Common myeloid progenitor, CD34-positive (primary cell): ENCODE data around the gene GAREM1.

Source experiments
- CTCF ChIA-PET: fragments of 350-600 bp; sonication (Branson Sonifier 250); formaldehyde crosslinking; loops from one replicate; lab custom pipeline; 2021; ENCODE audit warnings: antibody characterized with exemption; lab: Charles Lee
- POLR2A ChIA-PET: fragments of 350-600 bp; sonication (Branson Sonifier 250); formaldehyde crosslinking; loops from one replicate; lab custom pipeline; 2021; ENCODE audit warnings: antibody characterized with exemption; lab: Charles Lee
- DNase-seq, 3 donors: peaks; one replicate each; pipeline versions ENCODE4 v3.0.0 to v3.0.0-alpha.2; 2013
- H3K27ac ChIP-seq, 2 experiments: 1 replicate in 1 of 2; 2 replicates in 1 of 2; pipeline ENCODE4 v1.7.0; 2013; ENCODE audit warnings: inconsistent platforms in 2 of 2, low read length in 2 of 2, mild to moderate bottlenecking in 2 of 2, low read depth in 1 of 2, moderate library complexity in 1 of 2; ENCODE audit not compliant: severe bottlenecking in 2 of 2, insufficient read depth in 1 of 2, poor library complexity in 1 of 2
- H3K27me3 ChIP-seq, 5 experiments: replicated peaks in 2 of 5; 1 replicate in 3 of 5; 2 replicates in 2 of 5; pipeline versions ENCODE4 v1.6.1 to v1.7.0; 2013; ENCODE audit warnings: low read length in 4 of 5, mild to moderate bottlenecking in 2 of 5, moderate library complexity in 2 of 5, inconsistent platforms in 1 of 5; ENCODE audit not compliant: insufficient read depth in 5 of 5, control insufficient read depth in 4 of 5
- H3K36me3 ChIP-seq, 4 experiments: 1 replicate in 2 of 4; 2 replicates in 2 of 4; pipeline versions ENCODE4 v1.6.1 to v1.7.0; 2013; ENCODE audit warnings: low read length in 3 of 4, control low read depth in 1 of 4, mild to moderate bottlenecking in 1 of 4; ENCODE audit not compliant: control insufficient read depth in 4 of 4, insufficient read depth in 4 of 4
- H3K4me1 ChIP-seq, 4 experiments: 1 replicate in 3 of 4; 2 replicates in 1 of 4; pipeline versions ENCODE4 v1.6.1 to v1.7.1; 2013; ENCODE audit warnings: low read length in 3 of 4, mild to moderate bottlenecking in 3 of 4, control low read depth in 1 of 4, inconsistent platforms in 1 of 4, moderate library complexity in 1 of 4; ENCODE audit not compliant: control insufficient read depth in 4 of 4, insufficient read depth in 4 of 4; ENCODE audit errors: control extremely low read depth in 1 of 4
- H3K4me3 ChIP-seq, 7 experiments: 1 replicate in 4 of 7; 2 replicates in 3 of 7; pipeline versions ENCODE4 v1.5.1 to v1.7.0; 2013; ENCODE audit warnings: mild to moderate bottlenecking in 7 of 7, low read length in 6 of 7, moderate library complexity in 6 of 7, inconsistent platforms in 2 of 7, low read depth in 2 of 7, control low read depth in 1 of 7; ENCODE audit not compliant: insufficient read depth in 4 of 7, control insufficient read depth in 1 of 7; ENCODE audit errors: extremely low read depth in 1 of 7
- H3K9me3 ChIP-seq, 5 experiments: 1 replicate in 4 of 5; 2 replicates in 1 of 5; pipeline versions ENCODE4 v1.6.1 to v1.7.1; 2013; ENCODE audit warnings: low read length in 4 of 5, mild to moderate bottlenecking in 2 of 5, inconsistent platforms in 1 of 5, low read depth in 1 of 5, moderate library complexity in 1 of 5; ENCODE audit not compliant: control insufficient read depth in 4 of 5, insufficient read depth in 2 of 5; ENCODE audit errors: control extremely low read depth in 1 of 5
- WGBS: methylation state at CpG from one replicate; pipeline ENCODE4 v1.1.5; 2013; ENCODE audit not compliant: insufficient coverage; 5-methylcytosine and 5-hydroxymethylcytosine counted together

The GAREM1 gene

DNA sequence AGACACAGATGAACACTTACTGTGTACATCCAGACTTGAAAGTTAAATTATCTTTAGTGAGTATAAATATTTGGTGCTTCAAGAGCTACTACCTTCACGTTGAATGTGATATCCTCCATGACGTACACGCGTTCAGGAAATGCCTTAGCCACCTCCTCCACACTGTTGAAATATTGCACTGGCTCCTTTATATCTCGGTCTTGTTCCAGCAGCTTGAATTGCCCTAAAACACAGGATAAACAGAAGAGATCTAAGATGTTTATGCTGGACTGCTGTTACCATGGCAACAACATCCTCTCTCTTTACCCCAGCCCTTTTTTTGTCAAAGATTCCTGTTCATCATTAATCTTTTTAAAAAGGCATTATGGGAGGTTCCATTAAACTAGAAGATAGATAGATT, 160.6 kb downstream of the GAREM1 start:
- Histone ChIP-seq H3K9me3 (no peaks in the 10 kb centered on the region), H3K27ac (no peak overlapping the region), H3K4me3 (no peak overlapping the region), H3K4me1 (no peaks in the 10 kb centered on the region), H3K36me3 (no peaks in the 10 kb centered on the region), H3K27me3 (peaks cover 3 to 33% (median 12%) of the 10 kb centered on the region in 5 experiments)
- peak; percentile 15 to 56 (median 49) for DNase-seq
- ChIA-PET POLR2A (no interaction called here), CTCF (interaction anchor here (1.9 kb wide), 1 partner anchor 20 kb away, joined by 8 read pairs; no protein-coding TSS in a partner anchor)
- WGBS, result 67% methylated on average over 5 of the region's 5 CpGs

GRCh38 chr18:32308493-32309120, 162.1 kb downstream of the GAREM1 start:
- POLR2A ChIA-PET, result no interaction called here
- no peaks in the 10 kb centered on the region for H3K4me1 ChIP-seq
- H3K27ac ChIP-seq, result no peak overlapping the region
- H3K27me3 ChIP-seq, result peaks cover 6 to 37% (median 12%) of the 10 kb centered on the region in 5 experiments
- H3K36me3 ChIP-seq, result no peaks in the 10 kb centered on the region
- H3K9me3 ChIP-seq, result no peaks in the 10 kb centered on the region
- CTCF ChIA-PET, result no interaction called here
- peak in 2 of 3 donors; percentile 12 to 17 for DNase-seq
- WGBS, result 83% methylated on average over 2 of the region's 3 CpGs
- H3K4me3 ChIP-seq, result no peak overlapping the region

DNA sequence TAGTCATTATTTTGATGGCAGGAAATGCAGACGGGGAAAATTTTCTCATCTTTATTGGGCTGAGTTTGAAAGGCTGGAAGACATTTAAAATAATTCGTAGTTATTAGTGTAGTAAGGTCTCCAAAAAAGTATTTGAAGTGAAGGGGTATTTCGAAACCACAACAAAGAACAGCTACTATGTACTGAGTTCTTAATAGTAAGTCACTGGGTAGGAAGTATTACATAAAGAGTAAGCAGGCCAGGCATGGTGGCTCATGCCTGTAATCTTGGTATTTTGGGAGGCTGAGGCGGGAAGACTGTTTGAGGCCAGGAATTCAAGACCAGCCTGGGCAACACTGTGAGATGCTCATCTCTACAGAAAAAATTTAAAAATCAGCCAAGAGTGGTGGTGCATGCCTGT, 167.3 kb downstream of the GAREM1 start:
- Histone ChIP-seq H3K9me3 (no peaks in the 10 kb centered on the region), H3K4me1 (peaks cover 0 to 2% (median 0%) of the 10 kb centered on the region in 4 experiments), H3K4me3 (no peak overlapping the region), H3K27ac (no peak overlapping the region), H3K36me3 (no peaks in the 10 kb centered on the region), H3K27me3 (peaks cover 0 to 41% (median 19%) of the 10 kb centered on the region in 5 experiments)
- ChIA-PET CTCF (interaction anchor here (0.8 to 3.7 kb wide), 5 partner anchors 13 to 246 kb away, joined by 3 to 11 read pairs (median 4); no protein-coding TSS in a partner anchor), POLR2A (no interaction called here)
- WGBS, result 92% methylated on average over 4 of the region's 4 CpGs
- no peak for DNase-seq

- peak in 1 of 3 donors; percentile 9 for DNase-seq
- Histone ChIP-seq H3K4me3 (no peak overlapping the region), H3K27ac (no peak overlapping the region), H3K27me3 (peaks cover 2 to 42% (median 20%) of the 10 kb centered on the region in 5 experiments), H3K9me3 (no peaks in the 10 kb centered on the region), H3K4me1 (peaks cover 0 to 2% (median 0%) of the 10 kb centered on the region in 4 experiments), H3K36me3 (no peaks in the 10 kb centered on the region)
- ChIA-PET POLR2A (no interaction called here), CTCF (interaction anchor here (0.8 to 3.7 kb wide), 5 partner anchors 13 to 247 kb away, joined by 3 to 11 read pairs (median 4); no protein-coding TSS in a partner anchor)
- WGBS, result 85% methylated on average over 4 of the region's 5 CpGs
These were observed 167.9 kb downstream of the GAREM1 start for GRCh38 chr18:32302806-32303205.

DNA sequence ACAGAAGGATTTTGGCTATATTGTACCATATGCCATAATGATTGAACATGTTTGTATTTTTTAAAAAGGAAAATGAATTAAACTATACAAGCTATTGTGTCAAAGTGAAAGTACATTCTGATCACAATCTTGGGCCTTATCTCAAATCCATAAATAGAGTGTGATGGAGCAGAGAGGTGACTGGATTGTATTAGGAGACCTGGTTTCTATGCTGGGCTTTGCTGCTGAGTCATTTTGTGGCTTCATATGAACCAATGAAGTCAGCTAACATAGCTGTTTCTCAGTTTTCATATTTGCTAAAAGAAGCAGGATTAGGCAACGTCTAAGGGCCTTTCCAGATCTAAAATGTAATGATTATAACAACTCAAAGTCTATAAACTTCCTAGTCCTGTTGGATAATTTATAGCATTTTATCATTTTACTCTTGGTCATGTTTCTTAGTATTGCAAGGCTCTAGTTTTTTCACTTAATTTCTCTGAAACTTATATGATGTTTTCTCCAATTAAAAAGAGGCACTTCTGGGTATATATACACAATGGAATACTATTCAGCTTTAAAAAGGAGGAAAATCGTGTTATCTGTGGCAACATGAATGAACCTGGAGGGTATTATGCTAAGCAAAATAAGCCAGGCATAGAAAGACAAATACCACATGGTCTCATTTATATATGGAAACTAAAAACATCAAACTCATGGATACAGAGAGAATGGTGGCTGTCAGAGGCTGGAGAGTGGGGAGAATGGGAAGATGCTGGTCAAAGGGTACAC, 168.5 kb downstream of the GAREM1 start:
- H3K27me3 ChIP-seq, result peaks cover 7 to 42% (median 20%) of the 10 kb centered on the region in 5 experiments
- H3K9me3 ChIP-seq, result no peaks in the 10 kb centered on the region
- DNase-seq, result peak; percentile 24 to 75 (median 66)
- H3K4me3 ChIP-seq, result no peak overlapping the region
- no peak overlapping the region for H3K27ac ChIP-seq
- ChIA-PET POLR2A (no interaction called here), CTCF (interaction anchor here (1.1 to 3.7 kb wide), 4 partner anchors 9 to 247 kb away, joined by 3 to 11 read pairs (median 4); no protein-coding TSS in a partner anchor)
- peaks cover 0 to 2% (median 0%) of the 10 kb centered on the region in 4 experiments for H3K4me1 ChIP-seq
- no CpG with 5 or more reads among the region's 2 CpGs for WGBS
- H3K36me3 ChIP-seq, result no peaks in the 10 kb centered on the region

DNA sequence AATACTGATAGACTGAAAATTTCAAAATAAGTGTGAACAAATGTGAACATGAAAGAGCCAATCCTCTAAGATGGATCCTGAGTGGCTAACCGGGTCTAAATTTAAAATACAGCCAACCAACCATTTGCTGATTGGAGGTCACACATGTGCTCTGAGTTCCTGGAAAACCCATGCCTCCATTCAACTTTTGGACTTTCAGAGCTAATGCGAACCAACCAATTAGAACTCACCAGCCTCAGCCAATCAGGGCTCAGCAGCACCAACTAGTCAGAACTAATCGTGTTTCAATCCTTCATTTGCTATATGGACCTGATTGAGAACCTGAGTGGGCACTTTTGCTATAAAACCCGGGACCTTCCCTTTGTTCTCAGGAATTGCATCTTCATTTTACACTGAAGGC, 169.3 kb downstream of the GAREM1 start:
- DNase-seq, result no peak
- Histone ChIP-seq H3K27me3 (peaks cover 7 to 46% (median 24%) of the 10 kb centered on the region in 5 experiments), H3K9me3 (no peaks in the 10 kb centered on the region), H3K36me3 (no peaks in the 10 kb centered on the region), H3K4me3 (no peak overlapping the region), H3K27ac (no peak overlapping the region), H3K4me1 (peaks cover 0 to 2% (median 0%) of the 10 kb centered on the region in 4 experiments)
- 97% methylated on average over 4 of the region's 4 CpGs for WGBS
- POLR2A ChIA-PET, result no interaction called here
- CTCF ChIA-PET, result interaction anchor here (1.1 to 3.7 kb wide), 2 partner anchors 10 to 12 kb away, joined by 3 to 11 read pairs; no protein-coding TSS in a partner anchor
